ENCODE results near the gene ZNF470. TPM values are rescaled to one million over a fixed set of nuclear protein-coding genes. Genes with fewer than 3 reads are reported as not detected.

The ZNF470 gene
- total and polyA plus RNA-seq, 2 of the 13 experiments (the other 11 are each of a cell fraction or from before 2014, with no cell fraction given): not detected

- TF ChIP-seq ZNF75D (CRISPR knock-in tag; IDR thresholded peaks at IDR 0.05; ENCODE audit: borderline replicate concordance) (no peak), ZNF333 (CRISPR knock-in tag; IDR thresholded peaks at IDR 0.05; ENCODE audit: borderline replicate concordance) (no peak), MLLT10 (CRISPR knock-in tag; IDR thresholded peaks at IDR 0.05) (no peak), SIX1 (CRISPR knock-in tag; IDR thresholded peaks at IDR 0.05; ENCODE audit: borderline replicate concordance) (no peak), FIP1L1 (IDR thresholded peaks at IDR 0.05; ENCODE audit: borderline replicate concordance, insufficient read depth, low read depth, low read length) (no peak), RBAK (CRISPR knock-in tag; IDR thresholded peaks at IDR 0.05) (no peak), HINFP (CRISPR knock-in tag; IDR thresholded peaks at IDR 0.05; ENCODE audit: low read depth) (no peak), ATF5 (CRISPR knock-in tag; IDR thresholded peaks at IDR 0.05; ENCODE audit: low read depth) (no peak), CHD2 (IDR thresholded peaks at IDR 0.05; ENCODE audit: low read depth, low read length) (no peak), TBX3 (IDR thresholded peaks at IDR 0.05; ENCODE audit: borderline replicate concordance) (no peak), DBP (CRISPR knock-in tag; IDR thresholded peaks at IDR 0.05; ENCODE audit: not compliant biosample characterization) (no peak)
Measured at GRCh38 chr19:56633021-56633420, 65.8 kb downstream of the ZNF470 start (continued).
